Panc1 (cell line): ENCODE data around the gene KIRREL3. TPM values are rescaled to one million over a fixed set of nuclear protein-coding genes. Genes with fewer than 3 reads are reported as not detected.

Experiments used
- ATAC-seq: fragments of 200-7000 bp; cut with Tn5 transposase; 2 replicates; pipeline ENCODE4 v1.9.1; 2020; ENCODE audit warnings: mild to moderate bottlenecking, moderate library complexity
- BruUV-seq: library from RNA; stranded (reverse); fragments of 400-500 nt; replicated peaks from 2 replicates; lab custom pipeline; 2021; lab: Mats Ljungman, UMichigan
- CTCF ChIA-PET: fragments of 300-600 bp; sonication (Branson Sonifier 250); formaldehyde crosslinking; loops from one replicate; lab custom pipeline; 2022; ENCODE audit warnings: antibody characterized with exemption; lab: Charles Lee
- POLR2A ChIA-PET: fragments of 300-600 bp; sonication (Branson Sonifier 250); formaldehyde crosslinking; loops from one replicate; lab custom pipeline; 2022; ENCODE audit warnings: antibody characterized with exemption; lab: Charles Lee
- DNase-seq: peaks from one replicate; pipeline ENCODE4 v3.0.0-alpha.2; 2010; ENCODE audit warnings: low read depth, low spot score
- H3K27ac ChIP-seq: 2 replicates; pipeline ENCODE4 v1.5.1; 2011; ENCODE audit warnings: mild to moderate bottlenecking, low read length, inconsistent platforms
- H3K27me3 ChIP-seq: fragments of 200-500 bp; sonication (Bioruptor generic); 2 replicates; pipeline ENCODE4 v1.6.0; 2014; ENCODE audit warnings: low read length, inconsistent platforms; ENCODE audit not compliant: control insufficient read depth, insufficient read depth
- H3K36me3 ChIP-seq: fragments of 200-500 bp; sonication (Bioruptor generic); 2 replicates; pipeline ENCODE4 v1.5.1; 2014; ENCODE audit warnings: inconsistent platforms, mild to moderate bottlenecking, low read length, moderate library complexity; ENCODE audit not compliant: control insufficient read depth, insufficient read depth
- H3K4me1 ChIP-seq: 2 replicates; pipeline ENCODE4 v1.5.1; 2011; ENCODE audit warnings: inconsistent platforms, mild to moderate bottlenecking, low read length, moderate library complexity; ENCODE audit not compliant: control insufficient read depth, insufficient read depth
- H3K4me3 ChIP-seq, 2 experiments: 2 replicates each; pipeline ENCODE4 v1.5.1; 2011 to 2012; ENCODE audit warnings: low read depth in 2 of 2, low read length in 2 of 2, mild to moderate bottlenecking in 2 of 2, inconsistent platforms in 1 of 2, moderate library complexity in 1 of 2
- H3K9me3 ChIP-seq: fragments of 200-500 bp; sonication (Bioruptor generic); 2 replicates; pipeline ENCODE4 v1.5.1; 2014; ENCODE audit warnings: low read depth, mild to moderate bottlenecking, inconsistent platforms, low read length, moderate library complexity; ENCODE audit not compliant: control insufficient read depth, insufficient read depth
- POLR2AphosphoS5 ChIP-seq: IDR thresholded peaks from 2 replicates; pipeline ENCODE4 v1.6.1; 2012; ENCODE audit warnings: mild to moderate bottlenecking, low read depth, low read length, moderate library complexity
- SIN3A ChIP-seq: IDR thresholded peaks from 2 replicates; pipeline ENCODE4 v1.6.1; 2012; ENCODE audit warnings: low read depth, mild to moderate bottlenecking, low read length, moderate library complexity, borderline replicate concordance; ENCODE audit not compliant: insufficient read depth
- TCF7L2 ChIP-seq: IDR thresholded peaks from 2 replicates; pipeline ENCODE4 v1.6.1; 2011; ENCODE audit warnings: mild to moderate bottlenecking, low read depth, low read length, inconsistent platforms
- in situ Hi-C: cut with HindIII; loops from 2 replicates; pipeline ENCODE4 v1.10.0; 2016; ENCODE audit warnings: low sequenced_read_pairs, low pct_unique_long_range_greater_than_20kb
- intact Hi-C: fragments of 100-400 bp; cut with micrococcal nuclease; formaldehyde crosslinking; loops from one replicate; pipeline ENCODE4 v1.10.0; 2022; ENCODE audit not compliant: unreplicated experiment
- total RNA-seq: library from RNA; stranded (reverse); gene quantifications from one replicate; pipeline ENCODE4 v1.2.1, GENCODE V29; 2021; ENCODE audit not compliant: unreplicated experiment
- TF ChIP-seq, protein P1 (sequence below), 2 experiments: IDR thresholded peaks; 2 replicates each; pipeline ENCODE4 v1.6.1; 2011 to 2012; ENCODE audit warnings: low read depth in 2 of 2, control low read depth in 1 of 2, low read length in 1 of 2, mild to moderate bottlenecking in 1 of 2, moderate library complexity in 1 of 2; ENCODE audit not compliant: insufficient read depth in 1 of 2
- TF ChIP-seq, protein P2 (sequence below): fragments of 450-650 bp; IDR thresholded peaks from 2 replicates; pipeline ENCODE4 v1.5.1; 2017; ENCODE audit warnings: mild to moderate bottlenecking

KIRREL3 gene
- total RNA-seq, 1 experiment from 2014 or later, result 0.36 TPM

DNA sequence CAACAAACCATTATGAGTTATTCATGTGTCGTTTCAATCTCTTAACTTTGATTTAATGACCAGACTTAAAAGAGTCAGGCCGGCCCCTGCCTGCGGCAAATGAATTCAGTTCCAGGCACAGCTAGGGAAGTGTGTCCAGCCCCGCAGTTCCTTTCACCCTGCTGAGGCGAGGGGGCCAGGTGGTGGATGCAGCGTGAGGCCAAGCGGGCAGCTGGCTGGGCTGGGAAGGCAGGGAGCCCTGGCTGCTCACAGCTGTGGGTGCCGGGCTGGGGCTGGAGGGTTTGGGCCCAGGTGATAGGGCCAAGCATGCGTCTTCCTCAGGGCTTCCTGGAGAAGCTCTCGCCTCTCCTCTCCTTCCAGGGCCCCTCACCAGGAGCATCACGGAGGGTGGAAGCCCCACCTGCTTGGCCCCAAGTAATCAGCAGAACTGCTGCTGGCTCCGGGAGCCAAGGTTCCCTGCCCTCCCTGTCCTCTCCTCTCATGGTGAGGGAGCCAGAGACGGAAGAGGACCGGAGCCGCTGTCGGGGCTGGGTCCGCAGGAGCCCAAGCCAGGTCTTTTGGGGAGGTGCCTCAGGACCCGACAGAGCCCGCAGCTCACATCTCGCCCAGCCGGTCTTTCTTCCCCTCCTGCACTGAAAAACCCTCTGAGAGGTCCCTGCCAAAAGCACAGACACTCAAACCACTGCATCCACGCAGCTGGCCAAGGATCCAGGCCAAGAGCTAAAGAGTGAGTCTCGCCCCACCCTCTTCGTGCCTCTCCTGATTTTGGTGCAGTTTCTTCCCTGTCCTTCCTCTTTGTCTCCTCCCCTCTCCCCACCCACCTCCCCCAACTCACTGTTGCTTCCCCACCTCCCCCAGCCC, 548.1 kb downstream of the KIRREL3 start:
- no peak overlapping the region for H3K27ac ChIP-seq
- POLR2A ChIA-PET, result no interaction called here
- ATAC-seq, result no peak
- BruUV-seq, result no TSS peak
- in situ Hi-C loops (no loop called here), intact Hi-C loops (no loop called here)
- no peak overlapping the region for H3K4me3 ChIP-seq
- CTCF ChIA-PET, result no interaction called here
- H3K9me3 ChIP-seq, result no peaks in the 10 kb centered on the region
- H3K27me3 ChIP-seq, result no peaks in the 10 kb centered on the region; the same call in 1 of the 2 replicates
- H3K4me1 ChIP-seq, result no peaks in the 10 kb centered on the region
- TF ChIP-seq, protein P1, sequence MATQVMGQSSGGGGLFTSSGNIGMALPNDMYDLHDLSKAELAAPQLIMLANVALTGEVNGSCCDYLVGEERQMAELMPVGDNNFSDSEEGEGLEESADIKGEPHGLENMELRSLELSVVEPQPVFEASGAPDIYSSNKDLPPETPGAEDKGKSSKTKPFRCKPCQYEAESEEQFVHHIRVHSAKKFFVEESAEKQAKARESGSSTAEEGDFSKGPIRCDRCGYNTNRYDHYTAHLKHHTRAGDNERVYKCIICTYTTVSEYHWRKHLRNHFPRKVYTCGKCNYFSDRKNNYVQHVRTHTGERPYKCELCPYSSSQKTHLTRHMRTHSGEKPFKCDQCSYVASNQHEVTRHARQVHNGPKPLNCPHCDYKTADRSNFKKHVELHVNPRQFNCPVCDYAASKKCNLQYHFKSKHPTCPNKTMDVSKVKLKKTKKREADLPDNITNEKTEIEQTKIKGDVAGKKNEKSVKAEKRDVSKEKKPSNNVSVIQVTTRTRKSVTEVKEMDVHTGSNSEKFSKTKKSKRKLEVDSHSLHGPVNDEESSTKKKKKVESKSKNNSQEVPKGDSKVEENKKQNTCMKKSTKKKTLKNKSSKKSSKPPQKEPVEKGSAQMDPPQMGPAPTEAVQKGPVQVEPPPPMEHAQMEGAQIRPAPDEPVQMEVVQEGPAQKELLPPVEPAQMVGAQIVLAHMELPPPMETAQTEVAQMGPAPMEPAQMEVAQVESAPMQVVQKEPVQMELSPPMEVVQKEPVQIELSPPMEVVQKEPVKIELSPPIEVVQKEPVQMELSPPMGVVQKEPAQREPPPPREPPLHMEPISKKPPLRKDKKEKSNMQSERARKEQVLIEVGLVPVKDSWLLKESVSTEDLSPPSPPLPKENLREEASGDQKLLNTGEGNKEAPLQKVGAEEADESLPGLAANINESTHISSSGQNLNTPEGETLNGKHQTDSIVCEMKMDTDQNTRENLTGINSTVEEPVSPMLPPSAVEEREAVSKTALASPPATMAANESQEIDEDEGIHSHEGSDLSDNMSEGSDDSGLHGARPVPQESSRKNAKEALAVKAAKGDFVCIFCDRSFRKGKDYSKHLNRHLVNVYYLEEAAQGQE (IDR thresholded peaks at IDR 0.05; ENCODE audit: insufficient read depth in 1 of 2, low read depth in 2 of 2, low read length in 1 of 2), result no peak
- TF ChIP-seq POLR2AphosphoS5 (no peak), SIN3A (no peak), TCF7L2 (no peak)
- TF ChIP-seq, protein P2, sequence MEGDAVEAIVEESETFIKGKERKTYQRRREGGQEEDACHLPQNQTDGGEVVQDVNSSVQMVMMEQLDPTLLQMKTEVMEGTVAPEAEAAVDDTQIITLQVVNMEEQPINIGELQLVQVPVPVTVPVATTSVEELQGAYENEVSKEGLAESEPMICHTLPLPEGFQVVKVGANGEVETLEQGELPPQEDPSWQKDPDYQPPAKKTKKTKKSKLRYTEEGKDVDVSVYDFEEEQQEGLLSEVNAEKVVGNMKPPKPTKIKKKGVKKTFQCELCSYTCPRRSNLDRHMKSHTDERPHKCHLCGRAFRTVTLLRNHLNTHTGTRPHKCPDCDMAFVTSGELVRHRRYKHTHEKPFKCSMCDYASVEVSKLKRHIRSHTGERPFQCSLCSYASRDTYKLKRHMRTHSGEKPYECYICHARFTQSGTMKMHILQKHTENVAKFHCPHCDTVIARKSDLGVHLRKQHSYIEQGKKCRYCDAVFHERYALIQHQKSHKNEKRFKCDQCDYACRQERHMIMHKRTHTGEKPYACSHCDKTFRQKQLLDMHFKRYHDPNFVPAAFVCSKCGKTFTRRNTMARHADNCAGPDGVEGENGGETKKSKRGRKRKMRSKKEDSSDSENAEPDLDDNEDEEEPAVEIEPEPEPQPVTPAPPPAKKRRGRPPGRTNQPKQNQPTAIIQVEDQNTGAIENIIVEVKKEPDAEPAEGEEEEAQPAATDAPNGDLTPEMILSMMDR, result no peak
- DNase-seq, result no peak
- no peaks in the 10 kb centered on the region for H3K36me3 ChIP-seq

DNA sequence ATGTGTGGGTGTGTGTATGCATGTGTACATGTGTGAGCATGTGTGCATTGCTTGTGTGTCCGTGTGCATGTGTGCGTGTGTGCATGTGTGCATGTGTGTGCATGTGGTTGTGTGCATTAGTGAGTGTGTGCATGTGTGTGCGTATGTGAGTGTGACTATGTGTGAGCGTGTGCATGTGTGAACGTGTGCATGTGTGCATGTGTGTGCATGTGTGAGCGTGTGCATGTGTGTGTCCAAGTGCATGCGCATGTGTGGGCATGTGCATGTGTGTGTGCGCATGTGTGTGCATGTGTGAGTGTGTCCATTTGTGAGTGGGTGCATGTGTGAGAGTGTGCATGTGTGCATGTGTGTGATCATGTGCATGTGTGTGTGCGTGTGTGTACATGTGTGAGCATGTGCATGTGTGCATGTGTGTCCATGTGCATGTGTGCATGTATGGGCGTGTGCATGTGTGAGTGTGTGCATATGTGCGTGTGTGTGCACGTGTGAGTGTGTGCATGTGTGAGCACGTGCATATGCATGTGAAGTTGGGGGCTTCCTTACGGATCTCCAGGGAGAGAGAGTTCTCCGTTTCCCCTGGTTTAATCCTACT, 549.3 kb downstream of the KIRREL3 start:
- no peaks in the 10 kb centered on the region; the same call in 1 of the 2 replicates for H3K27me3 ChIP-seq
- H3K27ac ChIP-seq, result no peak overlapping the region
- H3K4me1 ChIP-seq, result no peaks in the 10 kb centered on the region
- ChIA-PET CTCF (no interaction called here), POLR2A (no interaction called here)
- intact Hi-C loops (no loop called here), in situ Hi-C loops (no loop called here)
- DNase-seq (no peak), ATAC-seq (no peak)
- no peaks in the 10 kb centered on the region for H3K36me3 ChIP-seq
- no peak overlapping the region for H3K4me3 ChIP-seq
- no peaks in the 10 kb centered on the region for H3K9me3 ChIP-seq
- BruUV-seq, result no TSS peak
- TF ChIP-seq, protein P1 (IDR thresholded peaks at IDR 0.05; ENCODE audit: insufficient read depth in 1 of 2, low read depth in 2 of 2, low read length in 1 of 2), result no peak
- no peak for TF ChIP-seq TCF7L2
- no peak for TF ChIP-seq POLR2AphosphoS5
- TF ChIP-seq SIN3A, result no peak
- TF ChIP-seq, protein P2, result no peak
